Heart right ventricle (tissue), 16 donors: ENCODE data around the gene TMCO6. TPM values are rescaled to one million over a fixed set of nuclear protein-coding genes. Genes with fewer than 3 reads are reported as not detected.
"Not testable (repeated sequence)": the region's sequence is repeated elsewhere in the genome, so short reads cannot be mapped to it uniquely, and the experiment has no call there.

Experiments used
- ATAC-seq, 8 donors: fragments of 200-7000 bp; cut with Tn5 transposase; one replicate each; pipeline ENCODE4 v1.9.1; 2020; ENCODE audit warnings: mild to moderate bottlenecking in 8 of 8, moderate library complexity in 8 of 8, moderate number of reproducible peaks in 1 of 8
- DNase-seq, 2 donors: peaks; one replicate each; pipeline ENCODE4 v3.0.0-alpha.2; 2020
- H3K27ac ChIP-seq, 10 donors: fragments of 200-600 bp; sonication (generic) in 2 of 10; one replicate each; pipeline versions ENCODE4 v1.5.0 to v1.8.0; 2020 to 2022; ENCODE audit warnings: mild to moderate bottlenecking in 3 of 10
- H3K27me3 ChIP-seq, 7 donors: fragments of 200-600 bp; one replicate each; pipeline ENCODE4 v1.8.0; 2021 to 2022; ENCODE audit warnings: mild to moderate bottlenecking in 2 of 7
- H3K36me3 ChIP-seq, 9 donors: fragments of 200-600 bp; sonication (generic) in 1 of 9; one replicate each; pipeline versions ENCODE4 v1.5.0 to v1.8.0; 2020 to 2022; ENCODE audit warnings: mild to moderate bottlenecking in 2 of 9
- H3K4me1 ChIP-seq, 9 donors: fragments of 200-600 bp; sonication (generic) in 1 of 9; one replicate each; pipeline versions ENCODE4 v1.5.0 to v1.8.0; 2020 to 2022; ENCODE audit warnings: mild to moderate bottlenecking in 4 of 9
- H3K4me3 ChIP-seq, 10 donors: fragments of 200-600 bp; sonication (generic) in 2 of 10; one replicate each; pipeline versions ENCODE4 v1.5.0 to v1.8.0; 2020 to 2022; ENCODE audit warnings: mild to moderate bottlenecking in 7 of 10, moderate library complexity in 2 of 10
- H3K9me3 ChIP-seq, 11 donors: fragments of 200-600 bp in 10 of 11; sonication (generic) in 2 of 11; one replicate each; pipeline versions ENCODE4 v1.5.0 to v1.8.0; 2013 to 2022; ENCODE audit warnings: mild to moderate bottlenecking in 2 of 11, control low read depth in 1 of 11, moderate library complexity in 1 of 11
- WGBS, 2 donors: extraction: QIAGEN DNeasy Blood & Tissue Kit; methylation state at CpG; one replicate each; pipeline ENCODE4 v1.1.7; 2013; ENCODE audit warnings: inconsistent platforms in 1 of 2; 5-methylcytosine and 5-hydroxymethylcytosine counted together
- intact Hi-C, 10 donors: fragments of 100-400 bp; cut with DNase I; formaldehyde crosslinking; loops; one replicate each; pipeline versions ENCODE4 v1.11.1 to v1.14.2; 2022
- polyA plus RNA-seq, 2 donors: library from polyadenylated mRNA; stranded (reverse); fragments of 200-250 nt; gene quantifications; one replicate each; pipeline ENCODE4 v1.2.3, GENCODE V29; 2013
- total RNA-seq, 10 donors: library from RNA; stranded (reverse); fragmentation: NEBNext Ultra II Directional in 3 of 10; extraction: Animal tissue kit (Norgen Biotek cat#: 25700) in 3 of 10; gene quantifications; one replicate each; pipeline versions ENCODE4 v1.2.1 to v1.2.4, GENCODE V29; 2021 to 2023
- TF ChIP-seq, protein P1 (sequence below), 9 donors: fragments of 200-600 bp; sonication (generic) in 2 of 9; IDR thresholded peaks; one replicate each; pipeline versions ENCODE4 v1.5.0 to v1.8.0; 2021 to 2022; ENCODE audit warnings: antibody characterized with exemption in 9 of 9, mild to moderate bottlenecking in 5 of 9, moderate library complexity in 1 of 9
- donor health status: Arrhythmogenic right ventricular cardiomyopathy.
- donor health status: ischemic (EF 13 %, LVEDD 7.1; RV severe dilation, severe dysfunction).
- donor health status: healthy with polysubstance abuse.
- donor health status: DM: no; HTN: yes; CAD: no.
- donor health status: DM: no; HTN: no; CAD: no.
- donor health status: ischemic (EF 25% LVEDD 6.9; RV normal size, moderate dysfunction).
- donor health status: ischemic (EF 25% LVEDD 5.7; RV mildly dilated, moderate dysfunction).
- donor health status: healthy.
- donor health status: DM: yes; HTN: yes; CAD: no.
- donor health status: Ischemic cardiomyopathy.
- donor health status: ischemic (EF 35%, LVEDD 5.7; RV mildly dilated, moderate dysfunction).
- donor health status: nonischemic (EF 11% LVEDD 7.7; RV severe dilation, severe dysfunction).
- donor health status: DM: yes; HTN: yes; CAD: no.
- donor health status: PGD.
- donor health status: ischemic (EF 29% LVEDD 5.4; RV normal size, mild dysfunction).
- donor health status: nonischemic (EF 23%, LVEDD 6.1; RV moderate dilation, normal function).

The TMCO6 gene
- total and polyA plus RNA-seq, 12 donors = 1.6 to 7.9 (median 3.4) TPM

DNA sequence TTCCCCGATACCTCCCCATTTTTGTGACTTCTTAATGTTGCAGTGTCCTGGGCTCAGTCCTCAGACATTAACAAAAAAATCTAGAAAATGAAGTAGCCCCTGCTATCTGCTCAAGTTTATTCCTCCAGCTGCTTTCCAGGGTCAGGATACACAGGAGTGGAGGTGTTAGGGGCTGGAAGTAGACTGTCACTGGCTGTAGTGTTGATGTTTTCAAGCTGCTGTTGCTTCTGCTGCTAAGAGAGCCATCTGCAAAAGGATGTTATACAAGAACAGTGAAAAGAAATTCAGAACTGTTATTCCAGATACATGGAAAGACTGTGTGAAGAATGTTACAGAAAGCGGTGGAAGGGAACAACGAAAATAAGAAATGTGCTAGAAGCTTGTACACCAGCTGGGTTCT is 16.9 kb upstream of the TMCO6 start:
- WGBS, 2 donors = 65 to 77% methylated on average over 3 of the region's 3 CpGs
- TF ChIP-seq, protein P1, sequence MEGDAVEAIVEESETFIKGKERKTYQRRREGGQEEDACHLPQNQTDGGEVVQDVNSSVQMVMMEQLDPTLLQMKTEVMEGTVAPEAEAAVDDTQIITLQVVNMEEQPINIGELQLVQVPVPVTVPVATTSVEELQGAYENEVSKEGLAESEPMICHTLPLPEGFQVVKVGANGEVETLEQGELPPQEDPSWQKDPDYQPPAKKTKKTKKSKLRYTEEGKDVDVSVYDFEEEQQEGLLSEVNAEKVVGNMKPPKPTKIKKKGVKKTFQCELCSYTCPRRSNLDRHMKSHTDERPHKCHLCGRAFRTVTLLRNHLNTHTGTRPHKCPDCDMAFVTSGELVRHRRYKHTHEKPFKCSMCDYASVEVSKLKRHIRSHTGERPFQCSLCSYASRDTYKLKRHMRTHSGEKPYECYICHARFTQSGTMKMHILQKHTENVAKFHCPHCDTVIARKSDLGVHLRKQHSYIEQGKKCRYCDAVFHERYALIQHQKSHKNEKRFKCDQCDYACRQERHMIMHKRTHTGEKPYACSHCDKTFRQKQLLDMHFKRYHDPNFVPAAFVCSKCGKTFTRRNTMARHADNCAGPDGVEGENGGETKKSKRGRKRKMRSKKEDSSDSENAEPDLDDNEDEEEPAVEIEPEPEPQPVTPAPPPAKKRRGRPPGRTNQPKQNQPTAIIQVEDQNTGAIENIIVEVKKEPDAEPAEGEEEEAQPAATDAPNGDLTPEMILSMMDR (IDR thresholded peaks at IDR 0.05) = no peak
- DNase-seq (no peak), ATAC-seq (peak in 2 of 8 donors; percentile 20 to 45)
- H3K4me1 ChIP-seq = peaks cover 0 to 16% (median 0%) of the 10 kb centered on the region in 9 donors
- H3K36me3 ChIP-seq = no peaks in the 10 kb centered on the region
- peak overlapping the region in 1 of 10 donors; percentile 0 for H3K27ac ChIP-seq
- intact Hi-C loops = loop anchor here in 1 of 10 donors (10.0 kb wide), 1 partner anchor 218 kb away; the partner anchor contains the start of gene ANKHD1
- no peaks in the 10 kb centered on the region for H3K9me3 ChIP-seq
- H3K27me3 ChIP-seq = peaks cover 0 to 23% (median 0%) of the 10 kb centered on the region in 7 donors
- H3K4me3 ChIP-seq = no peak overlapping the region

DNA sequence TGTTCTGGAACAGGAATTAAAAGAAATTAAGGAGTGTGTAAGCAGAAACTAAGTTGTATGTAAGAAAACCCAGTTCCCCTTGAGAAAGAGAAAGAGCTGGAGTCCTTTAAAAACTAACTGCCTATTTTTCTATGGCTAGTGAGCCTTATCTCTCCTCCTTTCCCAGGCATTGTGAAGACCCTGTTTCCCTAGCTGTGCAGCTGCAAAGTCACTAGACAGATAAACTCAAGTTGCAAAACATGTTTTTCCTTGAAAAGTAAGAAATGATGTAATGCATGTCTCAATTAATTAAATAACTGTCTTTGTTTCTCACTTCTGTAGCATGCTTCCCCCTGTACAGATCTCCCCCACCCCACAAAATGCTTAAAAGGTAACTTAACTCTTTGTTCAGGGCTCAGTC is 16.2 kb upstream of the TMCO6 start:
- H3K36me3 ChIP-seq, DNase-seq, H3K4me3 ChIP-seq, H3K9me3 ChIP-seq, ATAC-seq: not testable (repeated sequence)
- peaks cover 0 to 16% (median 0%) of the 10 kb centered on the region in 9 donors for H3K4me1 ChIP-seq
- H3K27ac ChIP-seq = peak overlapping the region in 1 of 10 donors; percentile 0
- intact Hi-C loops = loop anchor here in 1 of 10 donors (10.0 kb wide), 1 partner anchor 218 kb away; the partner anchor contains the start of gene ANKHD1
- peaks cover 0 to 23% (median 0%) of the 10 kb centered on the region in 7 donors for H3K27me3 ChIP-seq

DNA sequence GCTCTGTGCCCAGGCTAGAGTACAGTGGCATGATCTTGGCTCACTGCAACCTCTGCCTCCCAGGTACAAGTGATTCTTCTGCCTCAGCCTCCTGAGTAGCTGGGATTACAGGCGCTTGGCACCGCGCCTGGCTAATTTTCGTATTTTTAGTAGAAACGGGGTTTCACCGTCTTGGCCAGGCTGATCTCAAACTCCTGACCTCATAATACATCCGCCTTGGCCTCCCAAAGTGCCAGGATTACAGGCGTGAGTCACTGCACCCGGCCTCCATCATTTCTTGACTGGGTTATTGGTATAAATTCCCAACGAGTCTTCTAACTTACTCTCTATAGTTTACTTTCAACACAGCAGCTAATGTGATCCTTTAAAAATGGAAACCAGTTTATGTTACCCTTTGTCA is 14.4 kb upstream of the TMCO6 start:
- H3K36me3 ChIP-seq, DNase-seq, H3K27ac ChIP-seq, H3K4me3 ChIP-seq, ATAC-seq: not testable (repeated sequence)
- 89 to 90% methylated on average over 10 of the region's 10 CpGs for WGBS, 2 donors
- intact Hi-C loops = loop anchor here in 2 of 10 donors (5.0 to 10.0 kb wide), 2 partner anchors 53 to 220 kb away; partner anchors contain the start of gene ANKHD1 (in 1 of the 2)
- peaks cover 0 to 14% (median 0%) of the 10 kb centered on the region in 11 donors for H3K9me3 ChIP-seq
- H3K4me1 ChIP-seq = peaks cover 0 to 16% (median 0%) of the 10 kb centered on the region in 9 donors
- peaks cover 0 to 20% (median 0%) of the 10 kb centered on the region in 7 donors for H3K27me3 ChIP-seq

DNA sequence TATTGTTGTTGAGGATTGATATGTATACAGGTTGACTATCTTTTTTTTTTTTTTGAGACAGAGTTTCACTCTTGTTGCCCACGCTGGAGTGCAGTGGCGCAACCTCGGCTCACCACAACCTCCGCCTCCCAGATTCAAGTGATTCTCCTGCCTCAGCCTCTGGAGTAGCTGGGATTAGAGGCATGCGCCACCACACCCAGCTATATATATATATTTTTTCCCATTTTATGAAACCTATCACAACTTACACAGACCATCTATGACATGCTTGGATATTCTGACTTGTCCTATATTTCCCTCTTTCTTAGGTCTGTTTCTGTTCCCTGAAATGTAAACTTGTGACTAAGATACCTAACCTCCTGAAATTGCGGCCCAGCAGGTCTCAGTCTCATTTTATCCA is 11.3 kb upstream of the TMCO6 start:
- intact Hi-C loops = loop anchor here in 2 of 10 donors (5.0 to 10.0 kb wide), 2 partner anchors 56 to 223 kb away; partner anchors contain the start of gene ANKHD1 (in 1 of the 2)
- WGBS, 2 donors = 89 to 92% methylated on average over 6 of the region's 6 CpGs
- H3K9me3 ChIP-seq = peaks cover 0 to 14% (median 0%) of the 10 kb centered on the region in 11 donors
- H3K27ac ChIP-seq = no peak overlapping the region
- no peak for DNase-seq
- TF ChIP-seq, protein P1 (IDR thresholded peaks at IDR 0.05) = no peak
- H3K4me3 ChIP-seq = no peak overlapping the region
- no peaks in the 10 kb centered on the region for H3K36me3 ChIP-seq
- H3K27me3 ChIP-seq = no peaks in the 10 kb centered on the region
- peaks cover 0 to 20% (median 13%) of the 10 kb centered on the region in 9 donors for H3K4me1 ChIP-seq
- no peak for ATAC-seq

DNA sequence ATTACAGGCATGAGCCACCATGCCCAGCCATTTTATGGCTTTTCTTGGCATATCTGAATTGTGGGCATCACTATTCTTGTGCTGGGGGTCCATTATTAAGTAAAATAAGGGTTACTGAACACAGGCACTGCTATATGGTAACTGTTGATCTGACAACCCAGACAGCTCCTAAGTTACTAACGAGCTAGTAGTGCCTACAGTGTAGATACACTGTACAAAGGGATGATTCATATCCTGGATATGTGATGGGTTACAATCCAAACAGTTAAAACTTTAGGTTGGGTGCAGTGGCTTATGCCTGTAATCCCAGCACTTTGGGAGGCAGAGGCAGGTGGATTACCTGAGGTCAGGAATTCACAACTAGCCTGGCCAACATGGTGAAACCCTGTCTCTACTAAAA is 10.5 kb upstream of the TMCO6 start:
- ATAC-seq (no peak), DNase-seq (no peak)
- 70 to 72% methylated on average over 1 of the region's 1 CpG for WGBS, 2 donors
- TF ChIP-seq, protein P1 (IDR thresholded peaks at IDR 0.05) = no peak
- peaks cover 0 to 21% (median 19%) of the 10 kb centered on the region in 9 donors for H3K4me1 ChIP-seq
- no peaks in the 10 kb centered on the region for H3K36me3 ChIP-seq
- H3K27me3 ChIP-seq = no peaks in the 10 kb centered on the region
- intact Hi-C loops = loop anchor here in 2 of 10 donors (5.0 to 10.0 kb wide), 2 partner anchors 56 to 224 kb away; partner anchors contain the start of gene ANKHD1 (in 1 of the 2)
- peak overlapping the region in 1 of 10 donors; percentile 68 for H3K4me3 ChIP-seq
- peaks cover 0 to 14% (median 0%) of the 10 kb centered on the region in 11 donors for H3K9me3 ChIP-seq
- H3K27ac ChIP-seq = no peak overlapping the region
